SU-DHL-6 (cell line): ENCODE measurements around the gene IFT52.

Source experiments
- H2AFZ ChIP-seq: fragments of 200-600 bp; sonication (generic); 2 replicates; pipeline ENCODE4 v1.6.1; 2014; ENCODE audit warnings: low read depth, mild to moderate bottlenecking, moderate library complexity, mixed read lengths, antibody characterized with exemption, low read length; ENCODE audit not compliant: severe bottlenecking
- H3F3A ChIP-seq: fragments of 200-600 bp; shearing (Covaris generic); 2 replicates; pipeline ENCODE4 v1.6.0; 2016; ENCODE audit warnings: antibody characterized with exemption, mild to moderate bottlenecking; ENCODE audit not compliant: insufficient read depth
- H3K27ac ChIP-seq: fragments of 200-600 bp; sonication (generic); 2 replicates; pipeline ENCODE4 v1.5.1; 2016; ENCODE audit warnings: low read depth, mild to moderate bottlenecking, low read length, moderate library complexity, mixed read lengths
- H3K27me3 ChIP-seq: fragments of 200-600 bp; sonication (generic), shearing (Covaris generic); 2 replicates; pipeline ENCODE4 v1.6.0; 2014; ENCODE audit warnings: mild to moderate bottlenecking, low read length
- H3K36me3 ChIP-seq: fragments of 200-600 bp; sonication (generic); 2 replicates; pipeline ENCODE4 v1.6.1; 2014; ENCODE audit warnings: mild to moderate bottlenecking, low read length, mixed read lengths
- H3K4me2 ChIP-seq: fragments of 300-600, 200-600 bp; shearing (Covaris generic), sonication (generic); 2 replicates; pipeline ENCODE4 v1.6.0; 2014; ENCODE audit warnings: low read length, low read depth, mild to moderate bottlenecking; ENCODE audit not compliant: poor library complexity, severe bottlenecking
- H3K4me3 ChIP-seq: fragments of 200-600 bp; sonication (generic); 2 replicates; pipeline ENCODE4 v1.5.1; 2014; ENCODE audit warnings: antibody characterized with exemption, low read length, mild to moderate bottlenecking, mixed read lengths; ENCODE audit not compliant: insufficient read depth, poor library complexity, severe bottlenecking
- H3K79me2 ChIP-seq: fragments of 200-600 bp; sonication (generic); 2 replicates; pipeline ENCODE4 v1.6.1; 2014; ENCODE audit warnings: mild to moderate bottlenecking, low read length, moderate library complexity; ENCODE audit not compliant: insufficient read depth
- H3K9ac ChIP-seq: fragments of 200-600 bp; sonication (generic); 2 replicates; pipeline ENCODE4 v1.7.0; 2014; ENCODE audit warnings: mild to moderate bottlenecking, low read length
- H3K9me2 ChIP-seq: fragments of 200-600 bp; sonication (generic); replicated peaks from 2 replicates; pipeline ENCODE4 v1.6.1; 2014; ENCODE audit warnings: low read length; ENCODE audit not compliant: insufficient read depth
- H3K9me3 ChIP-seq: fragments of 200-600 bp; sonication (generic); 2 replicates; pipeline ENCODE4 v1.6.1; 2014; ENCODE audit warnings: low read length, mixed read lengths; ENCODE audit not compliant: insufficient read depth
- H4K20me1 ChIP-seq: fragments of 200-600 bp; sonication (generic); 2 replicates; pipeline ENCODE4 v1.6.1; 2014; ENCODE audit warnings: low read depth, mild to moderate bottlenecking, antibody characterized with exemption, low read length, moderate library complexity, mixed read lengths
- EZH2phosphoT487 ChIP-seq: fragments of 200-600 bp; sonication (generic), shearing (Covaris generic); conservative IDR thresholded peaks from 2 replicates; pipeline ENCODE4 v1.6.1; 2018; ENCODE audit warnings: mild to moderate bottlenecking, antibody characterized with exemption, low read length, moderate library complexity, mixed read lengths
- TF ChIP-seq, protein P1 (sequence below): fragments of 200-600 bp; sonication (generic); IDR thresholded peaks from one replicate; pipeline ENCODE4 v1.5.1; 2017; ENCODE audit warnings: antibody characterized with exemption, mild to moderate bottlenecking, low read length, moderate library complexity; ENCODE audit not compliant: insufficient read depth, poor library complexity, severe bottlenecking

The IFT52 gene

DNA sequence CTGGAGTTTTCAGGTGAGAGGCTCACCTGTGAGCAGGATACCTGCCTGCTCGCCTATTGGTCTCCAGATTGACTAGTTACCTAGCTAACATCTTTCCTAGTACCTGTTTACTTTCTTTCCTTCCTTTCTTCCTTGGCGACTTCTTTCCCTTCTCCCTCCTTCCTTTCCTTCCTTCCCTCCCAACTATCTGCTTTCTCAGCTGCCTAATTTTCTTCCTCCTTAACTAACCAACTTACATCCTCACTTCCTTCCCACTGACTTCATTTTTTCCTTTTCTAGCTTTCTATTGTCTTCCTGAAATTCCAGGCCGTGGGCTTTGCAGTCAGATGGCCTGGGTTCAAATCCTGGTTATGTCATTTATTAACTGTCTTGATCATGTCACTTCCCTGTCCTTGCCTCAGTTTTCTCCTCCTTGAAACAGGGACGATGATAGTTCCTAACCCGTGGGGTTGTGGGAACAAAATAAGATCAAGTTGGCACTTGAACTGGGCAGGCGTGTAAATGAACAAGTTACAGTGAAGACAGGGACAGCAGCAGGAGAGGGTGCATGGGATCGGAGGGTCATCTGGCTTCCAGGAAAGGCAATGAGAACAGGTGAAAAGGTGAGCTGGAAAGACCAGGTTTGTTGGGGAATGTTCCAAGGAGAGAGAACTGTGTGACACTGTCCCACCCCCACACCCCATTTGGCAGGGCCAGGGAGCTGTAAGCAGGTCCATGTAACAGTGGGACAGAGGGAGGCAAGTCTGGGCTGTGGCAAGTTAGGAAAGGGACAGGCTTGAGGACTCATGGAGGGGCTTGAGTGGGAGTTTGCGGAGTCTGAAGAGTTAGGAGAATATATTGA is 31.4 kb upstream of the IFT52 start:
- Histone ChIP-seq H3F3A (no peaks in the 10 kb centered on the region), H3K36me3 (no peaks in the 10 kb centered on the region), H3K27ac (no peak overlapping the region), H2AFZ (no peak overlapping the region), H3K79me2 (no peaks in the 10 kb centered on the region), H3K9me2 (no peaks in the 10 kb centered on the region), H3K9ac (no peak overlapping the region), H3K9me3 (no peaks in the 10 kb centered on the region), H4K20me1 (no peaks in the 10 kb centered on the region), H3K4me2 (no peak overlapping the region), H3K27me3 (no peaks in the 10 kb centered on the region), H3K4me3 (no peak overlapping the region)
- TF ChIP-seq, protein P1, sequence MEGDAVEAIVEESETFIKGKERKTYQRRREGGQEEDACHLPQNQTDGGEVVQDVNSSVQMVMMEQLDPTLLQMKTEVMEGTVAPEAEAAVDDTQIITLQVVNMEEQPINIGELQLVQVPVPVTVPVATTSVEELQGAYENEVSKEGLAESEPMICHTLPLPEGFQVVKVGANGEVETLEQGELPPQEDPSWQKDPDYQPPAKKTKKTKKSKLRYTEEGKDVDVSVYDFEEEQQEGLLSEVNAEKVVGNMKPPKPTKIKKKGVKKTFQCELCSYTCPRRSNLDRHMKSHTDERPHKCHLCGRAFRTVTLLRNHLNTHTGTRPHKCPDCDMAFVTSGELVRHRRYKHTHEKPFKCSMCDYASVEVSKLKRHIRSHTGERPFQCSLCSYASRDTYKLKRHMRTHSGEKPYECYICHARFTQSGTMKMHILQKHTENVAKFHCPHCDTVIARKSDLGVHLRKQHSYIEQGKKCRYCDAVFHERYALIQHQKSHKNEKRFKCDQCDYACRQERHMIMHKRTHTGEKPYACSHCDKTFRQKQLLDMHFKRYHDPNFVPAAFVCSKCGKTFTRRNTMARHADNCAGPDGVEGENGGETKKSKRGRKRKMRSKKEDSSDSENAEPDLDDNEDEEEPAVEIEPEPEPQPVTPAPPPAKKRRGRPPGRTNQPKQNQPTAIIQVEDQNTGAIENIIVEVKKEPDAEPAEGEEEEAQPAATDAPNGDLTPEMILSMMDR: no peak
- TF ChIP-seq EZH2phosphoT487: no peak

DNA sequence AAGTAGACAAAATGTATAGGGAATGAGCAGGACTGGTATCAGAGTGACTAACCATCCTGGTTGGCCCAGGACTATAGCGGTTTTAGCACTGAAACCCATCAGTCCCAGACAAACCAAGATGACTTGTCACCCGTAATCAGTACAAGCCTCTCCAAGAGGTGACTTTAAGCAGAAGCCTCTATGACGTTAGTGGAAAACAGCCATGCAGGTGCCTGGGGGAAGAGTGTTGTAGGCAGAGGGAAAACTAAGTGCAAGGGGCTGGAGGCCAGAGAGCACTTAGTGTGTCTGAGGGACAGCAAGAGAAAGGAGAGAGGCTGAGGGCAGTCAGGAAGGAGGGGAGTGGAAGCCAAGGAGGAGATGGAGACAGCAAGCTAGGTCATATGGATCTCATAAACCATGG is 29.8 kb upstream of the IFT52 start:
- Histone ChIP-seq H4K20me1 (no peaks in the 10 kb centered on the region), H3K27me3 (no peaks in the 10 kb centered on the region), H3F3A (no peaks in the 10 kb centered on the region), H3K9me2 (no peaks in the 10 kb centered on the region), H2AFZ (no peak overlapping the region), H3K4me2 (no peak overlapping the region), H3K4me3 (no peak overlapping the region), H3K79me2 (no peaks in the 10 kb centered on the region), H3K36me3 (no peaks in the 10 kb centered on the region), H3K9ac (no peak overlapping the region), H3K9me3 (no peaks in the 10 kb centered on the region), H3K27ac (no peak overlapping the region)
- no peak for TF ChIP-seq EZH2phosphoT487
- TF ChIP-seq, protein P1: no peak

DNA sequence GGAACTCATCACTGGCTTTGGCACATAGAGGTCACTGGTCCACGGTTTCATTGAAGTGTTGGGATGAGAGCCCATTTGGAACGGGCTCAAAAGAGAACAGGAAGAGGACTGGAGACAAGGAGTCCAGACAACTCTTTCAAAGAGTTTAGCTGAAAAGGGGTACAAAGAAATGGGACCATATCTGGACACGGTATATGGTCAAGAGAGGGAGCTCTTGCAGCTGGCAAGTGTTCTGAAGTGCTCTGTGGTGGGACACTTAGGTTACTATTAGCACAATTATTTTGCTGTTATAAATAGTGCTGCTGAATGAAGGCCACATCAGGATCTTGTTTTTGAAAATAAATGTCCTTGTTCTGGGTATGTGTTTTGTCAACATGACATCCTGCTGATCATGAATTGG is 27.3 kb upstream of the IFT52 start:
- no peaks in the 10 kb centered on the region for H3K27me3 ChIP-seq
- H3K36me3 ChIP-seq: no peaks in the 10 kb centered on the region
- no peaks in the 10 kb centered on the region for H4K20me1 ChIP-seq
- H3K9ac ChIP-seq: no peak overlapping the region
- H3F3A ChIP-seq: no peaks in the 10 kb centered on the region
- no peaks in the 10 kb centered on the region for H3K9me2 ChIP-seq
- no peak overlapping the region for H3K27ac ChIP-seq
- H3K79me2 ChIP-seq: no peaks in the 10 kb centered on the region
- H3K4me2 ChIP-seq: no peak overlapping the region
- H3K9me3 ChIP-seq: no peaks in the 10 kb centered on the region
- H3K4me3 ChIP-seq: no peak overlapping the region
- TF ChIP-seq, protein P1: no peak
- TF ChIP-seq EZH2phosphoT487: no peak
- no peak overlapping the region for H2AFZ ChIP-seq
